ELF-1 (cell line): ENCODE measurements around the gene VAV3.

ENCODE experiments used
- DNase-seq: peaks from one replicate; pipeline ENCODE4 v3.0.0-alpha.2; 2016; ENCODE audit warnings: low read depth, low spot score

The VAV3 gene

DNA sequence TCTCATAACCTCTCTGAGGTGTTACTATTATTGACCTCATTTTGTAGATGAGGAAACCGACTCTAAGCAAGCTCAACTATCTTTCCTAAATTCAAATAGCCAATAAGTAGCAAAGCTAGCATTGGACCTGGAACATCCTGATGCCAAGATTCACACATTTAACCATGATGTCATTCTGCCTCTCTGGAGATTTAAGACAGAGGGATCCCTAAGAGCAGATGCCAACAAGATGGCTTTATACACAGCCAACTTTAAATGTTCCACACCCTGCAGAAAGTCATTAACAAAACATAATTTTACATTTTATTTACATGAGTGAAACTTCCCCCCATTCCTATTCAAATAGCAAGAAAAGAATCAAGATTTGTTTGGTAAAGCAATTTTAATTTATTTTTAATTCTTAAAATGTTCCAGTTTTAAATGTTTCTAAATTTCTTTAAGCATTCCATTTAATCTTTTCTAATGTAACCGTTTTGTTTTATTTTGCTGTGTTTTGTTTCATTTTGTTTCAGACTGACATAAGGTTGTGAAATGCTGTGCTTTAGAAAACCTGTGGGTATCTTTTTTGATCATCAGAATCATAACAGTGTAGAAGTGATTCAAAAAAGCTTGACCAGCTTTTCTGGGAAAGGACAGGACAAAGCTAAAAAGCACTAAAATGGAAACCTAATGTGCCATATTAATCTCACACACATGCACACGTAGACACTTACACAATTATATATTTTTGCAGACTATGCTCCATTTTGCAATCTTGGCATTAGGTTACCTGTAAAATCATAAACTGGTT, 7.6 kb upstream of the VAV3 start:
- DNase-seq = no peak

DNA sequence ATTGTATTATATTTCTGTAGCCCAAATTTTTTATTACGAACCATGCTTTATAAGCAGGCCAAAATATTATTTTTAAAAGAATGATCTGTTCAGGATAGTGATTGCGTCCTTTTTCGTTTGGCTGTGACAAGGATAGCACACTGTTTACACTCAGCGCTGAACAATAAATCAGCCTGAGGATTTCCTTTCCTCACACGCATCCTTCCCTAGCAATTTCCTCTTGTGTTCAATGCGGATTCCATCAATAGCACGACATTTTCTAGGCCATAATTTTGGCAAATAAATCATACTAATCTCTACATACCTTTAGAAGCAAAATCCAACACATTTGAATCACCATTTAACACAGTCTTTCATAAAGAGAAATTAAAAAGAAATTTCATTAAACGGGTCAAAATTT, 1.6 kb upstream of the VAV3 start:
- DNase-seq = no peak

- peak; percentile 65 for DNase-seq
Measured at GRCh38 chr1:107964336-107965109, 457 bp downstream of the VAV3 start.

- DNase-seq = peak; percentile 47
Measured at GRCh38 chr1:107963601-107964335, 1.2 kb downstream of the VAV3 start.

GRCh38 chr1:107963008-107963407, 2.0 kb downstream of the VAV3 start:
- no peak for DNase-seq

DNA sequence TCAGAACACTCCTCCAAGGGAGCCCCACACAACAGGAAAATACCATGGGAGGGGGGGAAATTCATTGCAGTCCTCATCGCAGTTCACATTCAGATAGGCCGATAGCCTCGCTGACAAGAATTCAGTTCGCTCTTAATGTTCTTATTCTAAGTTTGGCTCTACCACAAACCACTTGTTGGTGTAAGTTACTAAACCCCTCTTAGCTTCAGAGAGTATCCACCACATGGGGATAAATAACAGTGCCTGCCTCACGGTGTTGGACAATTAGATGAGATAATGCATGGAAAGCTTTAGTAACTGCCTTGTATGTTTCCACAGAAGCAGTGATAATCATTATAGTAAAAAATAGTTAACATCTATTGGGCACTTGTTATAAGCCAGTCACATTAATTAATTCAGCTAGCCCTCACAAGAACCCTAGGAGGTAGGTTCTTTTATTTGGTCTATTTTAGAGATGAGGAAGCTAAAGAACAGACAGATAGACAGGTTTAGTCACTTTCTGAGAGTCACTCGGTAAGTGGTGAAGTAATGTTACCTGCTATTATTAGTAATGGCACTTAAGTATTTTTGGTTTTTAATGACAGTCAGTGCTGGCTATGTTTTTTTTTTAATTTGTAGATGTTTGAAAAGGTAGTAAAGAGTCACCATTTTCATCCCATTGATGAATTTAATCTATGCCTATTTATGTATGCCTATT, 10.1 kb downstream of the VAV3 start:
- DNase-seq = no peak

- no peak for DNase-seq
Measured at GRCh38 chr1:107954126-107954525, 10.9 kb downstream of the VAV3 start.

DNA sequence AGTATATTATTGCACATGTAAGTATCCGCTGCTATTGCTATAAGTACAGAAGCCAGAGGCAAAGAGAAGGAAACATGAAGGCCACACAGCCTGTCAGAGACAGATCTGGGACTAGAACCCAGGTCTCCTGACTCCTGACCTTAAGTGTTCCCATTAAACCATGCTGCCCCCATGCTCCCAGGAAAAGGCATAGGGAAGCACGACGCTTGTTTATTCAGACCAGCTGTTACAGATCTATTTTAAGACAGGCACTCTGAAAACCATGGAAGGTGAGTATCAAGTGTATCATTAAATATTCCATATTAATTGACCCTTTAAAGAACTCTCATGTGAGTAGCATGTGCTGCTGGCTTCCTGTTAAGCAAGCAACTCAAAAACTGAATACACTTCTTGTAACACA, 11.4 kb downstream of the VAV3 start:
- no peak for DNase-seq

DNA sequence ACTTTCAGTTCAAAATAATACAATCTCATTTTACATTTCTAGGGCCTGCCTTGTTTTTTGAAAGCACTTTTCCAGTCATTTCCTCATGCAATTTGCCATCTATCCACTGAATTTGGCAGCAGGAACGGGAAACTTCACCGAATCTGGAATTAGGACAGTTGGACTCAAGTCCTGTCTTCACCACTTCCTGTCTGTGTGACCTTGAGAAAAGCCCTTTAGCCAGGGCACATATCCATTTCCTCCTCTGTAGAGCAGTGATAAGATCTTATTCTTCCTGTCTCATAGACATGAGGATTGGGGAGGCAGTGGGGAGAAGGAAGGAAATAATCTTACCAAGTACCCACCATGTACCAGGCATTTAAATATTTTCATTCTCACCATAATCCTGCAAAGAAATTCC, 12.0 kb downstream of the VAV3 start:
- no peak for DNase-seq

- DNase-seq = no peak
Measured at GRCh38 chr1:107950464-107950863, 14.5 kb downstream of the VAV3 start.

GRCh38 chr1:107949467-107950253, 15.3 kb downstream of the VAV3 start:
- DNase-seq = no peak

DNA sequence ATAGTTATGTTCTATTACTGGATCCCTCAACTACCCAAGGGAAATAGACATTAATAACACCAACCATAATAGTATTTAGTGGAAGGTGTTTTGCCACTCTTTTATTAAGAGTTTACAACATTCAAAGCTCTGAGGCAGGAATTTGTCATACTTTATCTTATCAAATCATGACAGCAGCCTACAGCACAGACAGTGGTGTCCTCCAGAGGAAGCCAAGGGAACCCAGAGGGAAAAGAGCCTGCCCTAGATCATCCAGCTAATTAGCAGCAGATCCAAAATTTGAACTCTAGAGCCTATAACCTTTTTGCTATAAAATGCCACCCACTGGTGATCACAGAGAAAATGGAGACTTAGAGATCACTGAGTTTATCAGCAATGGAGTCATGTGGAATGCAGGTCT, 18.2 kb downstream of the VAV3 start:
- no peak for DNase-seq

- no peak for DNase-seq
Measured at GRCh38 chr1:107943694-107944093, 21.3 kb downstream of the VAV3 start.

DNA sequence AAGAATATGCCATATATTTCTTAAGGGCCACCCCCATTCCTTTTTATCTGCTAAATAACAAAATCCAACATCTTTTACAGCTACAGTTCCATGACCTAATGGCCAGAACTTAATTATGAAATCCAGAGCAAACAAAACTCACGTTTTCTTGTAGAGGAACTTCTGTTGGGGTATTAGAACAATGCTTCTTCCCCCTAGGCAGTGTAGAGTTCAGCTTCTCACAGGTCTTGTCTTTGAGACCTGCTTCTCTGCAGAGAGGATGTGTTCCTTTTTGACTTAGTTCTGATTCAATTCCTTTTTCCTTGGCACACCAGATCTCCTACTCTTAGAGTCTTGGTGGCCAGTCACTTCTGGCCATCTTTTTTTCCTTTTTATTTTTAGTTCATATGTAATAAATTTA, 22.2 kb downstream of the VAV3 start:
- no peak for DNase-seq

DNA sequence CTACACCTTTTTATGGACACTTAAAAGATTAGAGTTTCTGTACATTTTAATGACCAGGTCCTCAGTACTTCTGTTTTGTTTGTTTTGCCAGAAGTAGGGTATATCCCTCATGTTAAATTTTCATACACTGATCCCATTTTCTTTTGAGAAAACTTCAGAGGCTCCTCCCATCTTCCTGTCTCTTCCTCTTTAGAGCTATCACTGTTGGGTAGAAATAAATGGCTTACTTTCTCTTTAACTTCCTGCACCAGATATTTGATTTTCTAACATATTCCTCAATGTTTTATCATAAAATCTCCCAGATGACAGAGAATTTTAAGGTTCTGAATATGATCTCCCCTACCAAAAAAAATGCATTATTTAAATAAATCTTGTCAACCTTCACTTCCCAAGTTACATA, 23.4 kb downstream of the VAV3 start:
- no peak for DNase-seq

DNA sequence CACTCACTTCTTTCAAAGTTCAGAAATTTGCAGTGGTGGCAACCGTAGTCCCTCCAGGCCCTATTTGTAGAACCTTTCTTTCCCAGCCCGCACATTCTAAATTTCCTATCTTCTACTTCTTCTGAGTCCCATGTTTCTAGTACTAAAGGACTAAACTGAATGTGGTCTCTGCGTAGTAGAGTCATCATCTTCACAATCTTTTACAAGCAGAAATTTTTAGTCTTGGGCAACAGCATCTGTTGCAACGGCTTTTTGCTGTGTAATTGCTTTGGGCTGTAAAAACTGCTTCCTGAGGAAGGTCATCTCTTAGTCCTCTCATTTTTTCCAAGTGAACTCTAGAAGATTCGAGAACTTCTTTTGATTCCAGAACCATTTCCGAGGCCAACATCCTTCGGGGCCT, 23.9 kb downstream of the VAV3 start:
- no peak for DNase-seq

GRCh38 chr1:107940701-107941100, 24.3 kb downstream of the VAV3 start:
- DNase-seq = no peak

GRCh38 chr1:107940017-107940577, 24.9 kb downstream of the VAV3 start:
- no peak for DNase-seq

GRCh38 chr1:107939256-107939655, 25.7 kb downstream of the VAV3 start:
- DNase-seq = no peak
